Peyer's patch (tissue), 4 donors: Measurements from ENCODE around the gene PHF23. TPM values are rescaled to one million over a fixed set of nuclear protein-coding genes. Genes with fewer than 3 reads are reported as not detected.
A peak's percentile ranks its signal among the peaks of the same experiment; 100 is the strongest.

ENCODE experiments used
- DNase-seq, 3 donors: peaks; one replicate each; pipeline ENCODE4 v3.0.0-alpha.2; 2017 to 2019
- H3K27ac ChIP-seq, 4 donors: fragments of 200-600 bp; sonication (generic); one replicate each; pipeline ENCODE4 v1.5.1; 2016 to 2019
- H3K27me3 ChIP-seq, 2 donors: fragments of 200-600 bp; sonication (generic); one replicate each; pipeline ENCODE4 v1.5.1; 2019
- H3K36me3 ChIP-seq, 3 donors: fragments of 200-600 bp; sonication (generic); one replicate each; pipeline ENCODE4 v1.5.1; 2016 to 2019
- H3K4me1 ChIP-seq, 4 donors: fragments of 200-600 bp; sonication (generic); one replicate each; pipeline ENCODE4 v1.5.1; 2016 to 2019
- H3K4me3 ChIP-seq, 4 donors: fragments of 200-600 bp; sonication (generic); 1 replicate in 3 of 4; 2 replicates in 1 of 4; pipeline ENCODE4 v1.5.1; 2016 to 2019; ENCODE audit warnings: mild to moderate bottlenecking in 1 of 4
- H3K9me3 ChIP-seq, 4 donors: fragments of 200-600 bp; sonication (generic); one replicate each; pipeline ENCODE4 v1.5.1; 2016 to 2019; ENCODE audit warnings: mild to moderate bottlenecking in 1 of 4
- POLR2A ChIP-seq, 2 donors: fragments of 450-650 bp; IDR thresholded peaks; one replicate each; pipeline ENCODE4 v1.5.1; 2017; ENCODE audit warnings: antibody characterized with exemption in 2 of 2, mild to moderate bottlenecking in 2 of 2, moderate library complexity in 2 of 2
- total RNA-seq, 4 donors: library from RNA; depleted of rRNA; stranded (reverse); fragments of >200 nt; gene quantifications; one replicate each; pipeline ENCODE4 v1.1.0, GENCODE V29; 2016
- TF ChIP-seq, protein P1 (sequence below), 6 experiments: fragments of 450-650 bp in 4 of 6; fragments of 200-600 bp in 2 of 6; sonication (generic) in 1 of 6; IDR thresholded peaks; one replicate each; pipeline ENCODE4 v1.5.1; 2017 to 2019; ENCODE audit warnings: antibody characterized with exemption in 6 of 6, mild to moderate bottlenecking in 3 of 6, moderate library complexity in 1 of 6

Gene PHF23
- total RNA-seq, 4 donors from 2014 or later = 22.2 to 38.8 (median 35.1) TPM

DNA sequence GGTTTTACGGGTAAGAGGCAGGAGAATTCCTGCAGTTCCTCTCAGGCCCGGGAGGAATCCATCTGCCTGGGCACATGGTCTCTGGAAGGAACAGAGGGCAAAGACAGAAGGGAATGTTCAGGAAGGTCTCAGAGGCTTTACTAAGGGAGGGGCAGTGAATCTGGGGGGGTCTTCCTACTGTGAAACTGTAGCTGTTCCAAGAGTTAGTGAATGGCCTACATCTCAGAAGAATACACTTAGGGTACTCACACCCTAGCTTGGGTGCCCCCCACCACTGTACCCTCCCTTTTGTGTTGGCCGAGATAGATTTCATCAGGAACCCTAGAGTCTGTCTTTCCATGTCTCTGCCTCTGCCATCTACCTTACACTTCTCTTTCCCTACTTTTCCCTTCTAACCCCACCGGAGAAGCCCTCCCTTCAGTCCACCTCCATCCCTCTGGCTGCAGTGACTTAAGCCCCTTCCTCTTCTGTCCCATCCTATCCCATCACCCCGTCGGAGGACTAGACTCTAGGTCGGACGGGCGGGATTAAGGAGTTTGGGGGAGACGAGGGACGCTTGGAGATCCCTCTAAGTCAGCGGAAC, 19.9 kb downstream of the PHF23 start:
- H3K27me3 ChIP-seq = no peaks in the 10 kb centered on the region
- H3K27ac ChIP-seq = peak overlapping the region; percentile 91 to 100 (median 94)
- peaks cover 5 to 60% (median 13%) of the 10 kb centered on the region in 4 donors for H3K4me1 ChIP-seq
- no peak for DNase-seq
- H3K4me3 ChIP-seq = peak overlapping the region; percentile 67 to 92 (median 78)
- H3K9me3 ChIP-seq = no peaks in the 10 kb centered on the region
- TF ChIP-seq, protein P1, sequence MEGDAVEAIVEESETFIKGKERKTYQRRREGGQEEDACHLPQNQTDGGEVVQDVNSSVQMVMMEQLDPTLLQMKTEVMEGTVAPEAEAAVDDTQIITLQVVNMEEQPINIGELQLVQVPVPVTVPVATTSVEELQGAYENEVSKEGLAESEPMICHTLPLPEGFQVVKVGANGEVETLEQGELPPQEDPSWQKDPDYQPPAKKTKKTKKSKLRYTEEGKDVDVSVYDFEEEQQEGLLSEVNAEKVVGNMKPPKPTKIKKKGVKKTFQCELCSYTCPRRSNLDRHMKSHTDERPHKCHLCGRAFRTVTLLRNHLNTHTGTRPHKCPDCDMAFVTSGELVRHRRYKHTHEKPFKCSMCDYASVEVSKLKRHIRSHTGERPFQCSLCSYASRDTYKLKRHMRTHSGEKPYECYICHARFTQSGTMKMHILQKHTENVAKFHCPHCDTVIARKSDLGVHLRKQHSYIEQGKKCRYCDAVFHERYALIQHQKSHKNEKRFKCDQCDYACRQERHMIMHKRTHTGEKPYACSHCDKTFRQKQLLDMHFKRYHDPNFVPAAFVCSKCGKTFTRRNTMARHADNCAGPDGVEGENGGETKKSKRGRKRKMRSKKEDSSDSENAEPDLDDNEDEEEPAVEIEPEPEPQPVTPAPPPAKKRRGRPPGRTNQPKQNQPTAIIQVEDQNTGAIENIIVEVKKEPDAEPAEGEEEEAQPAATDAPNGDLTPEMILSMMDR (IDR thresholded peaks at IDR 0.05) = no peak
- TF ChIP-seq POLR2A (IDR thresholded peaks at IDR 0.05) = no peak
- peaks cover 0 to 29% (median 0%) of the 10 kb centered on the region in 3 donors for H3K36me3 ChIP-seq

DNA sequence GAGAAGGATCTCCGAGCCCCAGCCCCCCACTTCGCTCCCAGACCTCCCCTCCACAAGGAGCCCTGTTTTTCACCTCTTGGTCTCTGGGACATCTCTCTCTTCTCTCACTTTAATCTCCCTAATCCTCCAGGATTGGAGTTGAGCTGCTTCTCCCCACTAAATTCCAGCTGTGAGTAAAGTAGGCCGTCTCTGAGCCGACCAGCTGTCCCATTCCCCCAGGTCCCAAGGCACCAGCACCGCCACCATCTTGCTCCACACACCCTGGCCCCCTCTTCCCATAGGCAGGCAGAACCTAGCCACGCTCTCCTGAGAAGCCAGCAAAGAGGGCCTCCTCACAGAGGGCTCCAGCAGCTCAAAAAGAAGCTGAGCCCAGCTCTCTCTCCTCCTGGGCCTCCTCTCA, 20.5 kb downstream of the PHF23 start:
- DNase-seq = peak in 1 of 3 donors; percentile 41
- Histone ChIP-seq H3K27me3 (no peaks in the 10 kb centered on the region), H3K36me3 (peaks cover 0 to 23% (median 0%) of the 10 kb centered on the region in 3 donors), H3K9me3 (no peaks in the 10 kb centered on the region), H3K4me3 (no peak overlapping the region), H3K4me1 (peaks cover 5 to 64% (median 13%) of the 10 kb centered on the region in 4 donors), H3K27ac (peak overlapping the region in 2 of 4 donors; percentile 46 to 100)
- no peak for TF ChIP-seq POLR2A (IDR thresholded peaks at IDR 0.05)
- TF ChIP-seq, protein P1 (IDR thresholded peaks at IDR 0.05) = no peak

DNA sequence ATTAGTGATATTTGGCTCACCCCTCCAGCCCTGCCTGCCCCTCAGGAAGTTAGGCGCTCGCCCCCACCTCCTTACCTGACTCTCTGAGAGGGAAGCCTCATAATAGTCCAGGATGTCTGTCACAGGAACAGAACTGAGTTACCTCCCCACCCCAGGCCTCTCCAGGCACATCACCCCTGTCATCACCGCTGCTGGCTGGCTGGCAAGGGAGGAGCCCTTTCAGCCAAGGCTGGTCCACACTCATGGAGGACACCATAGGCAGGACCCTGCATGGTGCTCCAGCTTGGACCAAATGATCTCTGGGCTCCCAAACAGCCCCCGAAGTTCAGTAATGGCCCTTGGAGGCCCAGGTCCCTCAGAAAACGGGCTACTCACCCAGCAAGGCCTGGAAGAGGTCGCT, 21.1 kb downstream of the PHF23 start:
- Histone ChIP-seq H3K9me3 (no peaks in the 10 kb centered on the region), H3K27ac (peak overlapping the region in 3 of 4 donors; percentile 46 to 100 (median 77)), H3K4me3 (peak overlapping the region in 1 of 4 donors; percentile 45), H3K4me1 (peaks cover 5 to 64% (median 13%) of the 10 kb centered on the region in 4 donors), H3K27me3 (no peaks in the 10 kb centered on the region), H3K36me3 (peaks cover 0 to 17% (median 0%) of the 10 kb centered on the region in 3 donors)
- no peak for TF ChIP-seq POLR2A (IDR thresholded peaks at IDR 0.05)
- TF ChIP-seq, protein P1 (IDR thresholded peaks at IDR 0.05) = no peak
- DNase-seq = no peak

DNA sequence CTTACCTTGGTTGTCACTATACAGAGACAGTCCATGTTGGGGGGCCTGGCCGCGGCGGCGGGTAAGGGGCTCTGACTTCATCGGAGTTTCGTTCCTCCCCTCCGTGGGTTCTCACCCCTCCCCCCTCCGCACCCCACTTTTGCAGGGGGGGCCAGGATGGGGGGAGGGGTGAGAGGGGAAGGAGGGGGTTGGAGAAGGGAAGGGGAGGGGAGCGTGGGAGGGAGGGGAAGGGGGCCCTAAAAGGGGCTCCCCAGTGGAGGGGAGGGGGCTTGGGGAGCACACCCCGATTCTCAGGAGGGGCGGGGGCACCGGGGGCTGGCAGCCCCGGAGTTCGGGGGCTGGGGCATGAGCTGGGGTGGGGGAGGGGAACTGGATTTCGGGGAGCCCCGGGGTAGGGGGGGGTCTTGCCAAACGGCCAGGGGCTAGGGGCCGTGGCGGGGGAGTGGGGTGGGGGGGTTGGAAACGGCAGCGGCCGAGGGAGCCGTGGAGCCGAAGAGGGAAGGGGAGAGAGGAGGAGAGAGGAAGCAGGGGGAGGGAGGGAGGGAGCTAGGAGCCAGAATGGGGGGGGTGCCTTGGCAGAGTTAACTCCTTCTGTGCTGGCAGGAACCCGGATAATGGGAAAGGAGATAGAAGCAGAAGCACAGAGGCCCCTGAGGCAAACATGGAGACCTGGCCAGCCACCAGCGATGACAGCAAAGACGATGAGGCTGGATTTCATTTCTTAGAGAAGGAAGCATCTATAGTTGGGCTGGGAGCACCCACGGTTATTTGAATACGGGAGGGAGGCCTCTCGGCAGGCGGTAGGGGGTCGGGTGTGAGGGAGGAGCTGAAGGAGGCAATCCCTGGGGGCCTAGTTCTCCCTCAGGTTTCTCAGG, 21.9 kb downstream of the PHF23 start:
- Histone ChIP-seq H3K4me1 (peaks cover 5 to 64% (median 13%) of the 10 kb centered on the region in 4 donors), H3K36me3 (peaks cover 0 to 9% (median 0%) of the 10 kb centered on the region in 3 donors), H3K27ac (peak overlapping the region; percentile 26 to 100 (median 62)), H3K9me3 (no peaks in the 10 kb centered on the region), H3K4me3 (peak overlapping the region; percentile 16 to 51 (median 33)), H3K27me3 (no peaks in the 10 kb centered on the region)
- TF ChIP-seq, protein P1 (IDR thresholded peaks at IDR 0.05) = no peak
- no peak for TF ChIP-seq POLR2A (IDR thresholded peaks at IDR 0.05)
- no peak for DNase-seq

DNA sequence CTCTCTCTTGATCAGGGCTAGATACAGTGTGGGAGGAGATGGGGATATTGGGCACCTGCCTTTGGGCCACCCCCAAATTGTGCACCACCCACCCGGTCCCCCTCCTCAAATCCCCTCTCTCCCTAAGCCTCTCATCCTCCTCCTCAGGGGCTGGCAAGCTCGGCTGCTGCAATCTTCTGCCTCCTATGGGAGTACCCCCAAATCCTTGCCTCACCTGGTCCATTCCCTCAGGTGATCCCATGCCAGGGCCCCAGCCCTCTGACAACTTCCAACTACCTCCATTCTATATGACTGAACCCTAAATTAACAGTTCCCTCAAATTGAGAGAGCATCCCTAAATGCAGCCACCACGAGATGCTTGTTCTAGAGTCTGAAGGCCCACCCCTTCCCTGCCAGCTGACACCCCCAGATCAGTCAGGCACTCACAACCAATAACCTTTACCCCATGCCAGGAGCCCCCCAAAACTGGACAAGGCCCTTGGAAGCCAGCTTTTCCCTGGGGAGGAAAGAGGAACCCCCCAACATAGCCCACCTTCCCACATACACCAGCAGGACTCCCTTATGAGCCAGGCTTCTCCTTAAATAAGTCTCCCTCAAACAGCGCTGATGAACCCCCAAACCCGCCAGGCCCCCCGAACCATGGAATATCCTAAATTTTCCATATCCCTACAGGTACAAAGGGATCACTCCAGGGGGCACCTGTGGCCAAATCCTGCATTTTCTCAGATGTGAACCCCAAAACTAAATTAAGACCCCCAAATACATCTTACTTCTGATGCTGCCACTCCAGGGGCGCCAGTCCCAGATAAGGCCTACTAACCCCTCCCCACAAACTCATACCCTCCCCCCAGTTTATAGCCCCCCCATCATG, 22.8 kb downstream of the PHF23 start:
- H3K4me1 ChIP-seq = peaks cover 5 to 58% (median 13%) of the 10 kb centered on the region in 4 donors
- H3K4me3 ChIP-seq = peak overlapping the region in 3 of 4 donors; percentile 21 to 51 (median 45)

More for the DNA sequence above, 22.8 kb downstream of the PHF23 start:
- no peak for TF ChIP-seq POLR2A (IDR thresholded peaks at IDR 0.05)
- TF ChIP-seq, protein P1 (IDR thresholded peaks at IDR 0.05) = no peak
- H3K27ac ChIP-seq = peak overlapping the region; percentile 26 to 100 (median 64)
- peaks cover 0 to under 1% (median 0%) of the 10 kb centered on the region in 3 donors for H3K36me3 ChIP-seq
- H3K27me3 ChIP-seq = no peaks in the 10 kb centered on the region
- DNase-seq = no peak
- H3K9me3 ChIP-seq = no peaks in the 10 kb centered on the region
